Ishikawa (cell line): ENCODE measurements around the gene COMMD1.

Experiments used
- CEBPB ChIP-seq: IDR thresholded peaks from 2 replicates; pipeline ENCODE4 v1.6.1; 2012
- CREB1 ChIP-seq: IDR thresholded peaks from 2 replicates; pipeline ENCODE4 v1.6.1; 2012; ENCODE audit warnings: low read depth
- EP300 ChIP-seq: IDR thresholded peaks from 2 replicates; pipeline ENCODE4 v1.6.1; 2012; ENCODE audit warnings: borderline replicate concordance
- MAX ChIP-seq: IDR thresholded peaks from 2 replicates; pipeline ENCODE4 v1.6.1; 2012
- RAD21 ChIP-seq: IDR thresholded peaks from 2 replicates; pipeline ENCODE4 v1.6.1; 2012; ENCODE audit warnings: low read depth
- REST ChIP-seq: IDR thresholded peaks from 2 replicates; pipeline ENCODE4 v1.6.1; 2012; ENCODE audit warnings: low read depth, mild to moderate bottlenecking
- TAF1 ChIP-seq: IDR thresholded peaks from 2 replicates; pipeline ENCODE4 v1.6.1; 2012; ENCODE audit warnings: low read depth, mild to moderate bottlenecking
- TCF12 ChIP-seq: IDR thresholded peaks from 2 replicates; pipeline ENCODE4 v1.6.1; 2012; ENCODE audit warnings: low read depth
- USF1 ChIP-seq: IDR thresholded peaks from 2 replicates; pipeline ENCODE4 v1.6.1; 2012

GRCh38 chr2:61910603-61911002 is 5.1 kb downstream of the COMMD1 start:
- TF ChIP-seq EP300: no peak
- no peak for TF ChIP-seq RAD21
- TF ChIP-seq MAX: no peak
- no peak for TF ChIP-seq CREB1
- no peak for TF ChIP-seq REST
- no peak for TF ChIP-seq TCF12
- no peak for TF ChIP-seq TAF1
- no peak for TF ChIP-seq USF1
- TF ChIP-seq CEBPB: no peak
